Measurements from ENCODE around the gene GNS. TPM values are rescaled to one million over a fixed set of nuclear protein-coding genes. Genes with fewer than 3 reads are reported as not detected.

GNS gene
- total and polyA plus RNA-seq, 2 of the 4 experiments (the other 2 are of a cell fraction) = 60.4 to 80.7 TPM

DNA sequence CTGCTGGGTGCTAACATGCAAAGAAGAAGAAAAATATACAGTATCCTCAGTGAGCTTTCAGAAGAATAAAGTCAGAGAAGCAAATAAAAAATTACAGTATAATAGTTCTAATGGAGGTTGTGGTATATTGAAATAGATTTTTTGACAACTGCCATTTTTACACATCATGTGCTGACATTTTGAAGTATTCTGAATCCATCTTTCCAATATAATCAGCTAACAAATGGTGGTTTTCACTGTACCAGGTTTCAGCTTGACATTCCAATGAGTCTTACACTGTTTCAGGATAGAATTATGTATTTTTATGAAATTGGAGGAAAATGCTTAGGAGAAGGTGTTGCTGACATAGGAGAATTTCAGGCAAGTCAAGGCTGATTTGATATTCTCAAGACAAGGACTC lies 39.0 kb upstream of the GNS start:
- no peak overlapping the region for H3K56ac ChIP-seq (ENCODE audit: extremely low read depth, insufficient read depth, low read length)
- H4K5ac ChIP-seq (ENCODE audit: low read depth, low read length) = no peak overlapping the region
- no peaks in the 10 kb centered on the region for H4K20me1 ChIP-seq (ENCODE audit: insufficient read depth, low read length)
- no peak overlapping the region for H3K27ac ChIP-seq (ENCODE audit: insufficient read depth, low read length)
- CTCF ChIA-PET = interaction anchor here (0.5 to 0.9 kb wide), 3 partner anchors 12 to 148 kb away, joined by 3 to 4 read pairs (median 3); no protein-coding TSS in a partner anchor
- H3K27me3 ChIP-seq (ENCODE audit: control insufficient read depth, insufficient read depth, low read length) = peaks cover 32% of the 10 kb centered on the region
- no peak overlapping the region for H3K4me2 ChIP-seq (ENCODE audit: low read depth, low read length)
- H4K91ac ChIP-seq (ENCODE audit: insufficient read depth, low read depth, low read length) = no peak overlapping the region
- H2BK5ac ChIP-seq (ENCODE audit: low read depth, low read length, poor library complexity, severe bottlenecking) = no peak overlapping the region
- intact Hi-C loops (cut with micrococcal nuclease) = loop anchor here (5.0 kb wide), 1 partner anchor 251 kb away; no protein-coding TSS in a partner anchor
- no TSS peak for BruUV-seq (replicated peaks)
- H3K4ac ChIP-seq (ENCODE audit: low read depth, low read length) = no peak overlapping the region
- no peak overlapping the region for H3K18ac ChIP-seq (ENCODE audit: low read depth, low read length)
- no peak for DNase-seq
- no peak overlapping the region for H2BK120ac ChIP-seq (ENCODE audit: low read depth, low read length)
- H2AFZ ChIP-seq (replicated peaks; ENCODE audit: low read length, poor library complexity) = no peak overlapping the region
- POLR2A ChIA-PET (ENCODE audit: unreplicated experiment) = no interaction called here
- H2BK20ac ChIP-seq (ENCODE audit: low read depth, low read length) = no peak overlapping the region
- no peak overlapping the region for H3K4me3 ChIP-seq (ENCODE audit: insufficient read depth, low read depth, low read length)
- no peak overlapping the region for H3K9ac ChIP-seq (ENCODE audit: low read depth, low read length)
- no peaks in the 10 kb centered on the region for H3K4me1 ChIP-seq (ENCODE audit: control insufficient read depth, insufficient read depth, low read length)
- no peak overlapping the region for H3K14ac ChIP-seq (replicated peaks; ENCODE audit: low read depth, low read length)
- no peak overlapping the region for H4K8ac ChIP-seq (ENCODE audit: low read depth in 2 of 2, low read length in 2 of 2)
- H3K9me3 ChIP-seq (ENCODE audit: control insufficient read depth, insufficient read depth, low read length) = no peaks in the 10 kb centered on the region
- no peak overlapping the region for H2BK15ac ChIP-seq (ENCODE audit: low read depth, low read length)
- TF ChIP-seq FOS (IDR thresholded peaks at IDR 0.05; ENCODE audit: low read depth, low read length) = no peak
- in situ Hi-C loops (cut with MboI; ENCODE audit: low sequenced_read_pairs) = no loop called here
- no peaks in the 10 kb centered on the region for H3K79me1 ChIP-seq (ENCODE audit: low read depth in 1 of 2, low read length in 2 of 2)
- H2AK9ac ChIP-seq (replicated peaks; ENCODE audit: low read depth, low read length, poor library complexity) = no peak overlapping the region
- no peaks in the 10 kb centered on the region for H3K9me1 ChIP-seq (ENCODE audit: insufficient read depth, low read length)
- no peaks in the 10 kb centered on the region for H3K36me3 ChIP-seq (ENCODE audit: control insufficient read depth, insufficient read depth, low read length)
- no peak for ATAC-seq (ENCODE audit: low read depth)
- dilution Hi-C loops (cut with HindIII; ENCODE audit: low sequenced_read_pairs, unreplicated experiment) = no loop called here
- H3K23ac ChIP-seq (ENCODE audit: low read depth, low read length) = no peak overlapping the region
- no peak overlapping the region for H2AK5ac ChIP-seq (ENCODE audit: low read depth, low read length)

Measured in IMR-90 (cell line).